ENCODE results near the gene YY1AP1. TPM values are rescaled to one million over a fixed set of nuclear protein-coding genes. Genes with fewer than 3 reads are reported as not detected.

Gene YY1AP1
- total RNA-seq, 2 donors from 2014 or later, result 54.0 to 90.8 TPM

DNA sequence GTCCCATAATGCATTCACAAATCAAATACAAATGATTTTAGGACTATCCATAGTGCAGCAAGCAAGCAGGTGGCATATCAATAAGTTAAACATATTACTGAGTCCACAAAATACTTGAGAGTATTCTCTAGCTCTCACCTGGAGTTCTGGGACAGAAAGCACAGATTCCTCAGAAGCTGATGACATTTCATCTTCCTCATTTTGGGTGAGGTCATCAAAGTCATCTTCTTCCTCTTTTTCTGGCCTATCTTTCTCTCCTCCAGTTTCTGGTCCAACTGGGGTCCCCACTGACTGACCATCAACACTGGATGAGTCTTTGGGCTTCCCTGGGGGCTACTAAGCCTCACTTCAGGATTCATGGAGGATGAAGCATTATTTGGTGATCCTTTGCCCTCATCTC lies 38.9 kb downstream of the YY1AP1 start:
- TF ChIP-seq, protein P1, sequence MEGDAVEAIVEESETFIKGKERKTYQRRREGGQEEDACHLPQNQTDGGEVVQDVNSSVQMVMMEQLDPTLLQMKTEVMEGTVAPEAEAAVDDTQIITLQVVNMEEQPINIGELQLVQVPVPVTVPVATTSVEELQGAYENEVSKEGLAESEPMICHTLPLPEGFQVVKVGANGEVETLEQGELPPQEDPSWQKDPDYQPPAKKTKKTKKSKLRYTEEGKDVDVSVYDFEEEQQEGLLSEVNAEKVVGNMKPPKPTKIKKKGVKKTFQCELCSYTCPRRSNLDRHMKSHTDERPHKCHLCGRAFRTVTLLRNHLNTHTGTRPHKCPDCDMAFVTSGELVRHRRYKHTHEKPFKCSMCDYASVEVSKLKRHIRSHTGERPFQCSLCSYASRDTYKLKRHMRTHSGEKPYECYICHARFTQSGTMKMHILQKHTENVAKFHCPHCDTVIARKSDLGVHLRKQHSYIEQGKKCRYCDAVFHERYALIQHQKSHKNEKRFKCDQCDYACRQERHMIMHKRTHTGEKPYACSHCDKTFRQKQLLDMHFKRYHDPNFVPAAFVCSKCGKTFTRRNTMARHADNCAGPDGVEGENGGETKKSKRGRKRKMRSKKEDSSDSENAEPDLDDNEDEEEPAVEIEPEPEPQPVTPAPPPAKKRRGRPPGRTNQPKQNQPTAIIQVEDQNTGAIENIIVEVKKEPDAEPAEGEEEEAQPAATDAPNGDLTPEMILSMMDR (IDR thresholded peaks at IDR 0.05), result no peak
- H3K27me3 ChIP-seq, result no peaks in the 10 kb centered on the region
- DNase-seq (ENCODE audit: low spot score), result no peak
- peaks cover 0 to 10% of the 10 kb centered on the region in 2 donors for H3K4me1 ChIP-seq
- H3K36me3 ChIP-seq, result no peaks in the 10 kb centered on the region
- H3K9me3 ChIP-seq, result no peaks in the 10 kb centered on the region
- H3K27ac ChIP-seq, result no peak overlapping the region
- no peak overlapping the region for H3K4me3 ChIP-seq

DNA sequence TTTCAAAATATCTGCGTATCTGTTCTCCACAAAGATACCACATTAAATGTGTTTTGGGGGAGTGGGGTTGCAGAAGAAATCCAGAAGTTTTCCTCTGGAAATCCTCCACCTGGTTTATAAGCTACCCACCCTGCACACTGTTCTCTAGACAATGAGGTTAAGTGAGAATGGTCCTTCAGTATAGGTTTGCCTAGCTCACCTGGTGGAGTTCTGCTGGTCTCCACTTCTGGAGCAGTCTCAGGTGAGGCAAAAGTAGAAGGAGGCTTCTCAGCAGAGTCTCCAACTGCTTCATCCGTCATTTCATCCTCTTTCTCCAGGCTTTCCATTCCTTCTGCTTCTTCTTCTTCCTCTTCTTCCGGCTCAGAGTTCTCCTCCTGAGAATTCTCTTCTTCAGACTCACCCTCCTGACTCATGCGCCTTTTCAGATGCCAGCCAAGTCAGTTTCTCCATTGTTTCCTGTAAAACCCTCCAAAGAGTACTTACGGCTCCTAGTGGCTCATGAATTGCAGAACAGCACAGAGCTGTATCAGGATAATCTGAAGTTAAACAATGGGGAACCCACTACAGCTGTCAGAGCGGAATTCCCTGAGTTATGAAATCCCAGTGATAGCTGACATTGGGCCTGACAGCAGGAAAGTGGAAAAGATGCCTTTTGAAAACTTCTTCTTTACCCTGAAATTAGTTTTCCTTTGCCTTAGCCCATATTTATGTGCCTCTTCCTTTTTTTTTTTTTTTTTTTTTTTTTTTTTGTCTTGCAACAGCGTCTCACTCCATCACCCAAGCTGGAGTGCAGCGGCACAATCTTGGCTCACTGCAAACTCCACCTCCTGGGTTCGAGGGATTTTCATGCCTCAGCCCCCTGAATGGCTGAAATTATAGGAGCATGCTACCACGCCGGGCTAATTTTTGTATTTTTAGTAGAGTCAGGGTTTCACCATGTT lies 40.1 kb downstream of the YY1AP1 start:
- TF ChIP-seq, protein P1 (IDR thresholded peaks at IDR 0.05), result peak in 1 of 2 donors; percentile 52
- DNase-seq (ENCODE audit: low spot score), result no peak
- H3K27me3 ChIP-seq, result no peaks in the 10 kb centered on the region
- peaks cover 0 to under 1% of the 10 kb centered on the region in 2 donors for H3K9me3 ChIP-seq
- H3K27ac ChIP-seq, result no peak overlapping the region
- no peaks in the 10 kb centered on the region for H3K36me3 ChIP-seq
- peaks cover 0 to 10% of the 10 kb centered on the region in 2 donors for H3K4me1 ChIP-seq
- no peak overlapping the region for H3K4me3 ChIP-seq

DNA sequence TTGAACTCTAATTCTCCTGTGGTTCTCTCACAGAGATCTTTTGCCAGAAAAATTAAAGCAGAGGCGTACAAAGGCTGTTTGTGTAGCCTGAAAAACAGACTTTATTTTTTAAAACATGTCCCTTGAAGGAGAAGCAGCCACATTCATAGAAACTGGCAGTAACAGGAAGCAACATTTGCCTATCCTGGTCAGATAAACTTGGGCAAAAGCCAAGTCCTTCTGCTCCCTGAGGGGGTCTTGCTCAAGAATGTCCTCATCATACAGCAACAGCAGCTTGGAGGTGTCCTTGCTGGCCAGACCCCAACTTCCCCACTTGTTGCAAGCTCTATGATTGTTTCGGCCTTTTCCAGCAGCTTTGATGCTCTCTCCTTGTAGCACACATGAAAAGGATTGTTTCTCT lies 42.3 kb downstream of the YY1AP1 start:
- no peak overlapping the region for H3K4me3 ChIP-seq
- H3K27me3 ChIP-seq, result no peaks in the 10 kb centered on the region
- H3K27ac ChIP-seq, result no peak overlapping the region
- TF ChIP-seq, protein P1 (IDR thresholded peaks at IDR 0.05), result no peak
- no peaks in the 10 kb centered on the region for H3K36me3 ChIP-seq
- peak; percentile 69 for DNase-seq (ENCODE audit: low spot score)
- peaks cover 0 to 21% of the 10 kb centered on the region in 2 donors for H3K9me3 ChIP-seq
- H3K4me1 ChIP-seq, result peaks cover 0 to 10% of the 10 kb centered on the region in 2 donors

DNA sequence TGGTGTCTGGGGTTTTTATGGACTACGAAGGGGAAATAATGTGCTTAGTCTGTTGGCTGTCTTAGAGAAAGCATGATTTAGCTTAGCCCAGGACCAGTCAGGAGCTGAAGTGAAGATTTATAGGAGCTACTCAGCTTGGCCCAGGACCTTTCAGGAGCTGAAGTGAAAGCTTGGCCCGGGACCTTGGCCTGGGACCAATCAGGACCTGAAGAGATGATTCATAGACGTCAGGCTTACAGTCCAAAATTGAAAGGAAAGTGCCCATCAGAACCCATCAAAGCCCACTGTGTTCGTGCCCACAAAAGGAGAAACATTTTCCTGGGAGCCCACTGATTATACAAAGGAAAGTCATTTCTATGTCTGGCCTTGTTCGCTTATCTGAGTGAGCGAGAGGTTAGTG lies 42.9 kb downstream of the YY1AP1 start:
- TF ChIP-seq, protein P1 (IDR thresholded peaks at IDR 0.05), result no peak
- Histone ChIP-seq H3K9me3 (peaks cover 0 to 21% of the 10 kb centered on the region in 2 donors), H3K27me3 (no peaks in the 10 kb centered on the region), H3K4me1 (peaks cover 0 to 10% of the 10 kb centered on the region in 2 donors), H3K36me3 (no peaks in the 10 kb centered on the region), H3K27ac (no peak overlapping the region), H3K4me3 (no peak overlapping the region)
- peak; percentile 67 for DNase-seq (ENCODE audit: low spot score)

DNA sequence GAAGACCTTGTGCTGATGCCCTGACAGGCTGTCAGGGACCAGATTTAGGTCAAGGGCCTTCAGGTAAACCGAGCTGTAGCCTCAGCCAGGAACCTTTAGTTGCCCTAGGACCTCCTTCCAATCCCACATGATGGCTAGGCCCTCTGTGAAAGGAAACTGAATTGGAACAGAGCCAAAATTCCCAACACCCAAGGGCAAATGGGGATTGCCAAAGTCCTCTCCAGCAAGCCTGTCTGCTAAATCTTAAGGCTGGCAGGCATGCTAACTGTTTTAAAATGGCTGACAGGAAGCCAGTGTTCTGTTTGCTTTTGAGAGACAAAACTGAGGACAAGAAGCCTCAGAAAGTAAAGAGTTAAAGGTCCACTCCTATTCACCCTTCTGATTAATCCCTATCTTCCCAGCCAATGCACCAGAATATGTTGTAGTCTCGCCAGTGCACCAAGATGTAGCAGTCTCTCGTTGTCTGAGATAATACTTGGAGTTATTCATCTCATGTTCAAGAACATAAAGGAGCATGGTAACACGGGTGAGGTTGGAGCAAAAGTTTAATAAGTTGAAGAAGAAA lies 43.5 kb downstream of the YY1AP1 start:
- Histone ChIP-seq H3K36me3 (no peaks in the 10 kb centered on the region), H3K27ac (no peak overlapping the region), H3K27me3 (no peaks in the 10 kb centered on the region), H3K4me1 (peaks cover 0 to 10% of the 10 kb centered on the region in 2 donors), H3K4me3 (no peak overlapping the region), H3K9me3 (peaks cover 0 to 21% of the 10 kb centered on the region in 2 donors)
- DNase-seq (ENCODE audit: low spot score), result no peak
- TF ChIP-seq, protein P1 (IDR thresholded peaks at IDR 0.05), result no peak
